Inferior parietal cortex (tissue), 1 donor: ENCODE results near the gene LOXL1.

ENCODE experiments used
- DNase-seq: peaks from one replicate; pipeline ENCODE4 v3.0.0-alpha.2; 2016; ENCODE audit errors: extremely low spot score

The LOXL1 gene

DNA sequence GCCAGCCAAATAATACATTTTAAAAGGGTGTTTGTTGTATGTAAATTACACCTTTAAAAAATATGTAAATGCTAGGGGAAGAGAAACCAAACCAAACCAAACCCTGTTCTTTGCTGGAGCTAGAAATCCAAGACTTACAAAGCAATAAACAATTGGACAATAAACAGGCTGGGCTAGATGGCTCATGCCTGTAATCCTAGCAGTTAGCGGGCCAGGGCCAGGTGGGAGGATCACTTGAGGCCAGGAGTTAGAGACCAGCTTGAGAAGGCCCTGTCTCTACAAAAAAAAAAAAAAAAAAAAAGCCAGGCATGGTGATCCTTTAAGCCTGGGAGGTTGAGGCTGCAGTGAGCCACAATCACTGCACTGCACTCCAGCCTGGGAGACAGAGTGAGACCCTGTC, 53.4 kb downstream of the LOXL1 start:
- no peak for DNase-seq

- no peak for DNase-seq
Observed at GRCh38 chr15:73981761-73982221, 55.5 kb downstream of the LOXL1 start.

- DNase-seq, result no peak
Observed at GRCh38 chr15:73982222-73982962, 56.1 kb downstream of the LOXL1 start.

GRCh38 chr15:73983211-73983727, 57.0 kb downstream of the LOXL1 start:
- DNase-seq, result no peak

- DNase-seq, result no peak
Observed at GRCh38 chr15:73983773-73984172, 57.5 kb downstream of the LOXL1 start.

DNA sequence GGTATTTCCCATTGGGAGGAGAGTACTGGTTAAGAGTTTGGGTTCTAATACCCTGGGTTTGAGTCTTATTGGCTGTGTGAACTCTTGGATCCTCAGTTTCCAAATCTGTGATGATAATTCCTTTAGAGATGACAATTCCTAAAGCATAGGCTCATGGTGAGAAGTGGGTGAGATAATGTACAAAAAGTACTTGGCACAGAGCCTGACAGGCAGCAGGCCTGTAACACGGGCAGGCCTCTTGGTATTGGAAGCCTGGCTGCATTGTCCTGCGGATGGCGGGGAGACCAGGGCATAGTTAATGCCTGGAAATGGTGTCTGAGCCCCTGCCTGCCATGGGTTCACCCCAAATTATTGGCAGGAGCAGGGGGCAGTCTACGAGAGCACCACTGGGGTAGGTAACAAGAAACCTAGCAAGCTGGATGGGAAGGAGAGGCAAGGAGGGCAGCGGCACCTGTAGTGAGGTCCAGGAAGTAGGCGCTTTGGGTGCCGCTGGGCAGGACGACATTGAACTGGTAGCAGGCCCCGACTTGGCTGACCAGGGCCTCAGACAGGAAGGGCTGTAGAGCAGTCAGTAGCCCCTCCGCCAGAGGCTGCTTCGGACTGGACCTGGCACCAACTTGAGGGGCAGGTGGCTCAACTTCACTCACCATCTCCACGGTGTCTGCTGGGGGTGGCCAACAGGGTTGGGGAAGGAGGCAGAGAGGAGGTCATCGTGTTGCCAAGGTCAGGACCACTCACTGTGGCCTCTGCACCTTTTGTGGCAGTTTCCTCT, 58.1 kb downstream of the LOXL1 start:
- DNase-seq, result no peak

GRCh38 chr15:73985101-73985873, 59.0 kb downstream of the LOXL1 start:
- no peak for DNase-seq

DNA sequence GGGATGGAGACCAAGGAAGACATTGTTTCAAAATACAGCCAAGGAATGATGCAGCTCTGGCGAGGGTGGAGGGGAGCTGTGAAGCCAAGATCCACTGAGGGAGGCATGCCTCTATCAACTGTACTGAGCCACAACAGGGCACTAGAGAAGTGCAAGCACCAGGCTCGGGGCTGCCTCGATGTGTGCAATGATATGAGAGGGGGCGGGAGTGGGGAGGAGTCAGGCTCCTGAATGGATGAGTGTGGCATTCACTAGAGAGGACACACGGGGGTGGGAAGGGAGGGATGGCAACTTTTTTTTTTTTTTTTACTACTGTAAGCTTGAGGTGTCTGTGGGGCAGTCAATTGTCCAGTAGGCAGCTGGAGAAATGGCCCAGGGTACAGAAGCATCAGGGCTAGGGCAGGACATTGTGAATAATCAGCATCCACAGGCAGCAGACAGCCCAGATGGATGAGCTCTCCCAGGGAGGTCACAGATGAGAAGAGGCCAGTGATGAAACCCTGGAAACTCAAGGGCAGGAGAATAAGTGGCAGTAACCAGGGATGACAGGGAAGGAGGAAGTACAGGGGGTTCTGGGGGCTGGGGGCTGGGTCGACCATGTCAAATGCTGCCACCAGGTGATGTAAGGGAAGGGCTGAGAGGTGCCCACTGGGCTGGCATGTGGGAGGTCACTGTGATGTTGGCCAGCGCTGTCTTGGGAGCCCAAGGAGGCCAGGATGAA, 60.0 kb downstream of the LOXL1 start:
- DNase-seq, result no peak

- DNase-seq, result no peak
Observed at GRCh38 chr15:73986776-73987056, 60.5 kb downstream of the LOXL1 start.

GRCh38 chr15:73987250-73987649, 61.0 kb downstream of the LOXL1 start:
- no peak for DNase-seq

- no peak for DNase-seq
Observed at GRCh38 chr15:73987681-73988444, 61.6 kb downstream of the LOXL1 start.

- DNase-seq, result no peak
Observed at GRCh38 chr15:73988445-73988969, 62.2 kb downstream of the LOXL1 start.

GRCh38 chr15:73989001-73989798, 62.9 kb downstream of the LOXL1 start:
- DNase-seq, result no peak

- DNase-seq, result no peak
Observed at GRCh38 chr15:73990250-73991005, 64.2 kb downstream of the LOXL1 start.

DNA sequence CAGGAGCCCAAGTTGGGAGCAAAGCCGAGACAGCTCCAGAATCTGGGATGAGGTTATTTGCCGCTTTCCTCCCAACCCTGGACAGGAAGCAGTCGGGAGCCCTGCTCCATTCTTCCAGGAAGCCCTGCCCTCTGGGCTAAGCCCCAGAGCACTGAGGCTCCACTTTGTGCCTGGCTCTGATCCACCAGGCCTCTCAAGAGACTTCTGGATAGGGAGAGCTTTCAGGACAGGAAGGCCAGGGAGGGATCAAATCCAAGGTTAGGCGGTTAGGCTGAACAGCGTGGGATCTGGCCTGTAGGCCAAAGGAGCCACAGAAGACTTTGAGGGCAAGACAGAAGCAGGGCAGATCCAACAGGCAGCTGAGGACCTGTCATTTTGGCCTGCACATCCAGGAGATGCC, 65.0 kb downstream of the LOXL1 start:
- DNase-seq, result no peak

DNA sequence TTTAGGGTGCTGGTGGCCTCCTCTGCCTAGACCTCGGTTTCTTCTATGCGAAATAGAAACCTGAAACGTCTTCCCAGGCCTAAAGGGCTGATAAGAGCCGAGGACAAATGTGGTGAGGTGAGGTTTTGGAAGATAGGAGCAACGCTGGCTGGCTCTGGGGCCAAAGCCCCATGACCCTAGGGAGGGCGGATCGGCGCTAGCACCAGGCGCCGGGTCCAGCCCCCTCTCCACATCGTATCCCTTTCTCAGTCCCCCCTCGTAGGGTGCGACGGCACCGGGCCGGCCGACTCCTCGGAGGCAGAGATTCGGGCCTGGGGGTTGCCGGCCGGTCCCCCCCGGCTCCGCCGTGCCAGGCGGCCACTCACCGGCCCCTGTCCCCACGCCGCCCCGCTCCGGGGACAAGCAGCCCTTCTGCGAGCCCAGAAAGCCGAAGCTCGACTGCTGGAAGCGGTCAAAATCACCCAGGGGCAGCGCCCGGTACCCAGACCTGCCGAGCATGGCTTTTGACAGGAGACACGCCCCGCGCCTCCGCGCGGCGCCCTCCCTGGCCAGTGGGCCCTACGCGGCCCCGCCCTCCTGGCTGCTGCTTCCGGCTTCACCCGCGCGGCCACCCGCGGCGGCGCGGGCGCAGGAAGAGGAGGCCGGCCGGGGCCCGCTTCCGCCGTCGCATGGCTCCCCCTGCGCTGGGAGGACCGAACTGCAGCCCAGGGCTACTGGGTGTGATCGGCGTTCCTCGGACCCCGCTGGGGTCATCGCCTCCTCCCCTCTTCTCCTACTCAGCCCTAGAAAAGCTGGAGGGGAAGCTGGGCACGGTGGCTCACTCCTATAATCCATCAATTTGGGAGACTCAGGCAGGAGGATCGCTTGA, 65.7 kb downstream of the LOXL1 start, which contains the start of gene STOML1:
Gene STOML1, minus strand, starts transcription at position 570 of the 868 bp plus-strand sequence. Its CDS starts 72 bp downstream, at position 498.
- DNase-seq, result peak; percentile 89

DNA sequence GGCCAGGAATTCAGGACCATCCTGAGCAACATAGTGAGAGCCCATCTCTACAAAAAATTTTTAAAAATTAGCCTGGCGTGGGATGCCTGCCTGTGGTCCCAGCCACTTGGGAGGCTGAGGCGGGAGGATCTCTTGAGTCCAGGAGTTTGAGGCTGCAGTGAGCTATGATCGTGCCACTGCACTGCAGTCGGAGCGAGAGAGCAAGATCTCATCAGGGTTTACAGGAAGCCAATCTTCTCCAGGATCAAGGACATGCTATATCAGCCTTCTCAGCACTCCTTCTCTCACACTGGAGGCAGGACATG, 66.3 kb downstream of the LOXL1 start:
- DNase-seq, result no peak
